ENCODE data around the gene OR2F2.

GRCh38 chr7:143901332-143901667, 33.7 kb upstream of the OR2F2 start:
- TF ChIP-seq, protein P1, sequence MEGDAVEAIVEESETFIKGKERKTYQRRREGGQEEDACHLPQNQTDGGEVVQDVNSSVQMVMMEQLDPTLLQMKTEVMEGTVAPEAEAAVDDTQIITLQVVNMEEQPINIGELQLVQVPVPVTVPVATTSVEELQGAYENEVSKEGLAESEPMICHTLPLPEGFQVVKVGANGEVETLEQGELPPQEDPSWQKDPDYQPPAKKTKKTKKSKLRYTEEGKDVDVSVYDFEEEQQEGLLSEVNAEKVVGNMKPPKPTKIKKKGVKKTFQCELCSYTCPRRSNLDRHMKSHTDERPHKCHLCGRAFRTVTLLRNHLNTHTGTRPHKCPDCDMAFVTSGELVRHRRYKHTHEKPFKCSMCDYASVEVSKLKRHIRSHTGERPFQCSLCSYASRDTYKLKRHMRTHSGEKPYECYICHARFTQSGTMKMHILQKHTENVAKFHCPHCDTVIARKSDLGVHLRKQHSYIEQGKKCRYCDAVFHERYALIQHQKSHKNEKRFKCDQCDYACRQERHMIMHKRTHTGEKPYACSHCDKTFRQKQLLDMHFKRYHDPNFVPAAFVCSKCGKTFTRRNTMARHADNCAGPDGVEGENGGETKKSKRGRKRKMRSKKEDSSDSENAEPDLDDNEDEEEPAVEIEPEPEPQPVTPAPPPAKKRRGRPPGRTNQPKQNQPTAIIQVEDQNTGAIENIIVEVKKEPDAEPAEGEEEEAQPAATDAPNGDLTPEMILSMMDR (IDR thresholded peaks at IDR 0.05; ENCODE audit: insufficient read depth, low read depth, low read length), result no peak
- no peak for TF ChIP-seq EZH2 (IDR thresholded peaks at IDR 0.05; ENCODE audit: insufficient read depth, low read length)
